ENCODE data around the gene TANC1. TPM values are rescaled to one million over a fixed set of nuclear protein-coding genes. Genes with fewer than 3 reads are reported as not detected.
A peak's percentile ranks its signal among the peaks of the same experiment; 100 is the strongest.

TANC1 gene
- total RNA-seq, 6 experiments from 2014 or later: 22.4 to 27.7 (median 23.1) TPM

DNA sequence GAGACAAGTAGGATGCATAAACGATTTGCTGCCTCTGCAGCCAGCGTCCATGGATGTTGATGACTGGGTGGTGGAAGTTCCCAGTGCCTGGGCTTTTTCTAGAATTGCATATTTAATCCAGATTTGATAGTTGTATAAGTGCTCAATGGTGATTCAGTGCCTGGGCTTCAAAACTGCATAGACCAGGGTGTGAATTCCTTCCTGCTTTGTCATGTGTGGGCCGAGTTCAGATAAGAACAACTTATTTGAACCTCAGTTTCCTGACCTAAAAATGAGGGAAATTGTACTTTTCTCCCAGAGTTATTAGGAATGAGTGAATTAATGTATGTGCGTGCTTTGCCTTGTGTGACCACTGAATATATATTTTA lies 163.5 kb downstream of the TANC1 start:
- TF ChIP-seq, protein P1, sequence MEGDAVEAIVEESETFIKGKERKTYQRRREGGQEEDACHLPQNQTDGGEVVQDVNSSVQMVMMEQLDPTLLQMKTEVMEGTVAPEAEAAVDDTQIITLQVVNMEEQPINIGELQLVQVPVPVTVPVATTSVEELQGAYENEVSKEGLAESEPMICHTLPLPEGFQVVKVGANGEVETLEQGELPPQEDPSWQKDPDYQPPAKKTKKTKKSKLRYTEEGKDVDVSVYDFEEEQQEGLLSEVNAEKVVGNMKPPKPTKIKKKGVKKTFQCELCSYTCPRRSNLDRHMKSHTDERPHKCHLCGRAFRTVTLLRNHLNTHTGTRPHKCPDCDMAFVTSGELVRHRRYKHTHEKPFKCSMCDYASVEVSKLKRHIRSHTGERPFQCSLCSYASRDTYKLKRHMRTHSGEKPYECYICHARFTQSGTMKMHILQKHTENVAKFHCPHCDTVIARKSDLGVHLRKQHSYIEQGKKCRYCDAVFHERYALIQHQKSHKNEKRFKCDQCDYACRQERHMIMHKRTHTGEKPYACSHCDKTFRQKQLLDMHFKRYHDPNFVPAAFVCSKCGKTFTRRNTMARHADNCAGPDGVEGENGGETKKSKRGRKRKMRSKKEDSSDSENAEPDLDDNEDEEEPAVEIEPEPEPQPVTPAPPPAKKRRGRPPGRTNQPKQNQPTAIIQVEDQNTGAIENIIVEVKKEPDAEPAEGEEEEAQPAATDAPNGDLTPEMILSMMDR (IDR thresholded peaks at IDR 0.05): no peak
- Mint-ChIP-seq H3K4me3 (peak overlapping the region; percentile 58), H3K27me3 (ENCODE audit: insufficient read depth) (peaks cover 4% of the 10 kb centered on the region), H3K9me3 (no peaks in the 10 kb centered on the region; the same call in 1 of the 2 replicates), H3K4me1 (ENCODE audit: low read depth) (peaks cover 81% of the 10 kb centered on the region), H3K27ac (peak overlapping the region; percentile 98), H3K36me3 (ENCODE audit: low read depth) (peaks cover 7% of the 10 kb centered on the region)
- peak; percentile 85 for DNase-seq

DNA sequence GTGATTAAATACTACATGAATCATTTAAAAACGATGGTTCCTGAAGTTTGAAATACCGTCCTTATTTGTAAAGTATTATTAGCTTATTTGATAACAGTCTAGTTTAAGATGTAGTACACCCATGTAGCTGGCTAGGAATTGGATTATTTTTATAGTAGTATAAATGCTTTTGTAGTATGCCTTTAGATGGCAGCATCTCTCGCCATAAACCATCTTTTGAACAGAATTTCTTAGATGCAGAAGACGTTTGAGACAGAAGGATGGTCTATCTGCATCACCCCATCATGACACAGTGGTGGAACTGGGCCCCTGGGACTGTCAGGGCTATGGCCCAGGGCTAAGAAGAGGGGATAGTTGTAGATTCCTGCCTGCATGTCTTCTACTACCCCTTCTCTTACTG lies 165.4 kb downstream of the TANC1 start:
- H3K4me1 Mint-ChIP-seq (ENCODE audit: low read depth): peaks cover 95% of the 10 kb centered on the region
- H3K27ac Mint-ChIP-seq: peak overlapping the region; percentile 98
- peak; percentile 27 for DNase-seq
- no peaks in the 10 kb centered on the region; the same call in none of the 2 replicates for H3K36me3 Mint-ChIP-seq (ENCODE audit: low read depth)
- peaks cover 4% of the 10 kb centered on the region for H3K27me3 Mint-ChIP-seq (ENCODE audit: insufficient read depth)
- TF ChIP-seq, protein P1 (IDR thresholded peaks at IDR 0.05): peak; percentile 46
- H3K4me3 Mint-ChIP-seq: peak overlapping the region; percentile 41; the same call in 1 of the 2 replicates
- H3K9me3 Mint-ChIP-seq: no peaks in the 10 kb centered on the region

DNA sequence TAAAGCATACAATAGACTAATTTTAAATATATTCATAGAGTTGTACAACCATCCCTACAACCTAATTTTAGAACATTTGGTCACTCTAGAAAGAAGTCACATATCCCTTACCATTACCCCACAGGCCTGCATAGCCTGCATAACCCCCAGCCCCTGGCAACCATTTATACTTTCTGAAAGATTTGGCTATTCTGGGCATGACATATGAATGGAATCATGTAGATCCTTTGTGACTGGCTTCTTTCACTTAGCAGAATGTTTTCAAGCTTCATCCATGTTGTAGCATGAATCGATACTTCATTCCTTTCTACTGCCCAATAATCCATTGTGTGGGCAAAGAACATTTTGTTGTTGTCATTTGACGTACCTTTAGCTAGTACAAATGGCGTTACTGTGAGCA lies 166.5 kb downstream of the TANC1 start:
- H3K27ac Mint-ChIP-seq: peak overlapping the region; percentile 96

DNA sequence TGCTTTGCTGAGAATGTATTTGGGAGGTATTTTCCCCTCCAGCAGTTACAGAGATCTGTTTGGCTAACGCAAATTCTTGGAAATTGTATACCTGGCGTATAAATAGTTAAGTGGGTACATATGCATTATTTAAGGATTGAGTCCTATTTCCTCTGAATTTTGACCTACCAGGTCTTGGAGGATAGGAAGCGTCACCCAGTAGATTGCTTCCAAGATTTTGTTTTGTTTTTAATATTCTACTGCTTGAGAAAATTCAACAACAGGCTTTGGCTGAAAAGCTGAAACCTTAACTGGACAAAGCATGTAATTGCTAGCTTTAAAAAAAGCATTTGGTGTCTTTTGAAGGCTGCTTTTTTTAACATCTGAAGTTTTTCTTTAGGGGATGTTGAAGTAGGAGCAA lies 168.0 kb downstream of the TANC1 start:
- Mint-ChIP-seq H3K27ac (peak overlapping the region; percentile 96), H3K9me3 (no peaks in the 10 kb centered on the region), H3K4me1 (ENCODE audit: low read depth) (peaks cover 98% of the 10 kb centered on the region), H3K27me3 (ENCODE audit: insufficient read depth) (peaks cover 2% of the 10 kb centered on the region), H3K4me3 (peak overlapping the region; percentile 78), H3K36me3 (ENCODE audit: low read depth) (peaks cover 5% of the 10 kb centered on the region)
- DNase-seq: no peak
- TF ChIP-seq, protein P1 (IDR thresholded peaks at IDR 0.05): no peak

More for the DNA sequence above, 166.5 kb downstream of the TANC1 start:
- TF ChIP-seq, protein P1 (IDR thresholded peaks at IDR 0.05): no peak
- Mint-ChIP-seq H3K36me3 (ENCODE audit: low read depth) (no peaks in the 10 kb centered on the region; the same call in none of the 2 replicates), H3K4me3 (peak overlapping the region; percentile 78), H3K9me3 (no peaks in the 10 kb centered on the region), H3K27me3 (ENCODE audit: insufficient read depth) (no peaks in the 10 kb centered on the region; the same call in none of the 2 replicates), H3K4me1 (ENCODE audit: low read depth) (peaks cover 98% of the 10 kb centered on the region)
- no peak for DNase-seq

DNA sequence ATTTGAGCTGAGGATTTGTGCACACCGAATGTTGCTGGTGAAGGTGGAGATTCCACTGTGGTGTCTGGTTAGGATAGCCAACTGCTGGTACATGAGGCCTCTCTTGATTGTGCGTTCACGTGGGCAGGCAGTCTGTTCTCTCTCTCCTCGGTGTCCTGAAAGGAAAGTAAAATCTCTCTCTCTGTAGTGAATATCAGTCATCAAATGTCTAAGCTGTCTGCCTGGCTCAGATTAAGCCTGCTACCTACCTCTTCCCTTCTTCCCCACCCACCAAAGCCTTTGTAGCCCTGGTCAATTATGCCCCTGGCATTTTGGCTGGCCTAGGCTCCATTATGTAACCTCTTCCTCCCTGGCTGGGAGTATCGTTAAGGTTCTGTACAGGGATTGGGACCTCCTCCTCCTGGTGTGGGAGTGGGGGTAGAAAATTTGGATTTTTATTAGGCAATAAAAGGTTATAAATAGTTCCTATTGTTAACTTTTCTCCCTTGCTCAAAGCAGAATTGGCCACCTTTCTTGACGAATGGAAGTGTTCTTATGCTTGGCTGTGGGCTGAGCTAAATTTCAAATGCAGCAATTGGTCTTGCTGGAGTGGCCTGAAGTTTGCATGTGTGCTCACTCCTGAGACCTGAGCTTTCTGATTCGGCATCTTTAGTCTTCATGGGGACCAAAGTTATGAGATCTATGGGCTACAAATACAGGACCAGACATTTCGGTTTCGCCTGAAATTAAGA lies 169.2 kb downstream of the TANC1 start:
- H3K9me3 Mint-ChIP-seq: no peaks in the 10 kb centered on the region
- peak overlapping the region; percentile 78 for H3K4me3 Mint-ChIP-seq
- no peak for DNase-seq
- peak overlapping the region; percentile 96 for H3K27ac Mint-ChIP-seq
- peaks cover 2% of the 10 kb centered on the region for H3K27me3 Mint-ChIP-seq (ENCODE audit: insufficient read depth)
- H3K36me3 Mint-ChIP-seq (ENCODE audit: low read depth): peaks cover 11% of the 10 kb centered on the region
- H3K4me1 Mint-ChIP-seq (ENCODE audit: low read depth): peaks cover 94% of the 10 kb centered on the region
- TF ChIP-seq, protein P1 (IDR thresholded peaks at IDR 0.05): no peak
